ENCODE data around the gene GUK1. TPM values are rescaled to one million over a fixed set of nuclear protein-coding genes. Genes with fewer than 3 reads are reported as not detected.

GUK1 gene
- total RNA-seq, 2 experiments from 2014 or later: 375 to 376 TPM

Small RNAs within 50 kb of the gene (microRNA-seq; reads per million reads assigned to microRNA genes)
- 0.91 reads per million for gene MIR3620 (ENCODE audit: borderline microRNAs expressed, borderline replicate concordance)

Other genes with a start within 250 kb of the GUK1 start
- not detected for gene WNT9A, start 192.3 kb upstream of the GUK1 start, total RNA-seq
- gene WNT3A, start 133.3 kb upstream of the GUK1 start, total RNA-seq: not detected
- 100 to 1,000 TPM; 349 to 350 TPM for gene ARF1, start 57.6 kb upstream of the GUK1 start, total RNA-seq
- 10 to 100 TPM; 22.2 to 23.5 TPM for gene C1orf35, start 37.0 kb upstream of the GUK1 start, total RNA-seq
- 10 to 100 TPM; 67.8 to 68.3 TPM for gene MRPL55, start 31.0 kb upstream of the GUK1 start, total RNA-seq
- 1 to 10 TPM; 3.4 to 3.5 TPM for gene GJC2, start 9.7 kb downstream of the GUK1 start, total RNA-seq
- 10 to 100 TPM in 1 of 2 experiments, 1 to 10 TPM in 1; 9.7 to 10.8 TPM for gene IBA57, start 25.5 kb downstream of the GUK1 start, total RNA-seq
- 10 to 100 TPM; 21.6 to 23.7 TPM for gene OBSCN, start 67.8 kb downstream of the GUK1 start, total RNA-seq